SHP77 treated with DMSO at 0.1 percent for 48 hours (cell line): Measurements from ENCODE around the gene SLC12A7.

ENCODE experiments used
- DNase-seq: peaks from one replicate; lab custom pipeline; 2025; lab: John Stamatoyannopoulos, UW

The SLC12A7 gene

DNA sequence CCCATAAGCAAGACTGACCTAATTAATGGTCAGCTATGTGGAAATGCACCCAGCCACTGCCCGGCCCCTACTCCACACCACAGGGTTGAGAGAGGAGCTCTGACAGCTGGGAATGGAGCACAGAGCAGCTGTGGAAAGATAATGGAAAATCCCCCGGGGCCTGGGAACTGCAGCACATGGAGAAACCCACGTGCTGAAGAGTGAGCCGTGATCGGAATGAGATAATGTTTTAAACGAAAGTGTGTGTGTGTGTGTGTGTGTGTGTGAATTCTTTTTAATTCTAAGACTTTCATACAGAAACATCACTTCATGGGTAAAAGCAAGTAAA lies 13.1 kb upstream of the SLC12A7 start:
- no peak for DNase-seq

DNA sequence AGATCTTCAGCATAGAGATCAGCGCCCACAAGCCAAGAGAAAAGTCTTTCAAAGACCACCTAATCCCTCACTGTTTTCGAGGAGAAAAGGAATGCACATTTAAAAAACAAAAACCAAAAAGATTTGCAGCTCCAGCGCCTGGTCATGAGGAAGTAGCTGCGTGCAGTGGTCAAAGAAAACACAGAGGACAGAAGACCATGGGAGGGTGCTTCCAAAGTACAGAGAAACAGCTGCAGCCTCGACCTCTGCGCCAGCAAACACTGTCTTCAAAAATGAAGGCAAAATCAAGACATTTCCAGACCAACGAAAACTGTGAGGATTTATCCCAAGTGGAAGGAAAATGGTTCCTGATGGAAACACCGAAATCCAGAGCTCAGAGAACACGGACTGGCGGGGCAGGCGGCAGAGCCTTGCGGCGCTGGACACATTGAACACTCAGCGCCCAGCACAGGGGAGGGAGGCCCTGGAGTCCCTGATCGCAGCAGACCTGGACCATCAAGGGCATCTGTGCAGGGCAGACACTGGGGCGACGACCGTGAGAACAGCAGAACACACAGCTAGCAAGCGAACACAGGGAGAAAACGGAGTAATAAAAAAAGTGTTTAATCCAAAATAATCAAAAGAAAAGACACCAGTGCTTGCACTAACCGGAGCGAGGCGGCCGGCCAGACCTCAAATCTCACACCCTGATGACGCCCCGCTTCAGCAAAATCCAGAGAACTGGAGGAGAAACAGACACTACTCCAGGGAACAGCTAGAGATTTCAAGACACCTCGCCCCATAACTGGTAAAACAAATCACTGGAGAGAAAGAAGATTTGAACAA lies 12.6 kb upstream of the SLC12A7 start:
- no peak for DNase-seq

DNA sequence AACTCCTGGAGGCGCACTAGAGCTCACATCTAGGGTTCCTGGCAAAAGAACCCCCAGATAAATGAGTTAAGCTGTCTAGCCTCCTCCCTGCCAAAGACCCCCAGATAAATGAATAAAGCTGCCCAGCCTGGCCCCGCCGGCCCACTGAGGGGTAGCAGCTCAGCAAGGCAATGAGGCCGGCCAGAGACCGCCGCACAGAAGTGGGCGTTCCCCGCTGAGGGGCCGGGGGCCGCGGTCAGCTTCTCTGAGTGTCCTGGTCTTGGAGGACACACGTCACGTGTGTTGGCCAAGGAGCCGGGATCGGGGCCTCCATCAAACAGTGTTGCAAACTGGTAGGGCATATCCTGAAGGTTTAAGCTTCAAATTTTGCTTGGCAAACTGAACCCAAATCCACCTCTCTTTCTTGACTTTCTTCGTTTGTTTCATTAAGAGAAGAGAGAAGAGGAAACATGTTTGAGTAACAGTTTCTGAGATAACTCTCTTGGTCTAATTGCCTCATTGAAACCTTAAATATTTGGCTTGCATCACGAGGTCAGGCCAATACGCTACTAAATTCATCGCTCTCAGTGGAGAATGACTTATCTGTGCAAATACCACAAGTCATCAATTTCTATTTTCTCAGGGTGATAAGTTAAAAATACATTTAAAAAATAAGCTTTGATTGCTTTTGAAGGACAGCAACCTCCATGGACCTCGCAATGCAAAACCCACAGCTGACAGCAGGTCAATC lies 11.7 kb upstream of the SLC12A7 start:
- no peak for DNase-seq

DNA sequence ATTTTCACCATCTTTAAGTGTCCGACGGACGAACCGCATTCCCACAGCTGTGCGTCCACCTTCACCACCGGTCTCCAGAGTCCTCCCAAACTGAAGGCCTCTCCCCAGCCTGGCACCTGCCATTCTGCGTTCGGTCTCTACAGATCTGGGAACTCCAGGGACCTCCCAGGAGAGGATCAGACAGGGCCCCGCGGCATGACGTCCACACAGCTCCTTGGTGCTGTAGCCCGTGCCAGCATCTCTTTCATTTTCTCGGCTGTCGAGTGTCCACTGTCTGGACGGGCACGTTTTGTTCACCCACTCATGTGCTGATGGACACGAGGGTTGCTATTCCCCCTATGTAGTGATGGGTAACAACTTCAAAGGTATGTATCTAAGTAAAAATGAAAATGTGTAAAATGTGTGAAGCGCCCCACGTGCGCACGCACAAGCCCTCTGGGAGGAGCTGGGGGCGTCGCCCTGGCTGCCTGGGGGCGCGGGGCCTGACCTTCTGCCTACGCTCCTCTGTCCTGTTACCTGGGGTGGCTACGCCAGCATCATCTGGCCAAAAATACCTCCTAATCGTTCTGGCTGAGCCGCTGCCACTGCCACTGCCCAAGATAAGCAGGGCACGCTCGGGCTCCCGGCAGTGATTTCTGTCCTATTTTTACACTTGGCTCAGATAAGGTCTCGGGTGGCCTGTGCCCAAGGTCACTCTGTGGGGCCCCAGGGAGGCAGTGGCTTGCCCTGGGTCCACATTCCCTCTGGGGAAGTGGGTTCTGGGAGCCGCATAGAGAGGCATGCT lies 10.8 kb upstream of the SLC12A7 start:
- DNase-seq: no peak

DNA sequence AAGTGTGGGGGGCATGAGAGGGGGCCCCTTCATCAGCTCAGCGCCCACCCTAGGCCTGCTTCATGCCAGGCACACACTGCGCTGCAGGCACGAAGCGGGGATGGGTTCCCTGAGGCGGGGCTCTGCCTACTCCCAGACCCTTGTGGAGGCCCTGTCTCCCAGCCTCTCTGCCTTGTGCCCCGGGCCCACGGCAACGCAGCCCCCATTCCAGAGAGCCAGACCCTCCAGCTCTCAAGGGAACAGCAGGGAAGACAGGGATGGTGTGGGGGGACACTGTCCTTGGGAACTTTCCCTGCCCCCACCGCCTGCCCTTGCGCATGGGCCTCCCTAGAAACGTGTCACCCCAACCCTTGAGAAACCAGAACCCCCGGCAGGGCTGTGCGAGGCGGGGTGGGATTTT lies 10.0 kb upstream of the SLC12A7 start:
- no peak for DNase-seq

DNA sequence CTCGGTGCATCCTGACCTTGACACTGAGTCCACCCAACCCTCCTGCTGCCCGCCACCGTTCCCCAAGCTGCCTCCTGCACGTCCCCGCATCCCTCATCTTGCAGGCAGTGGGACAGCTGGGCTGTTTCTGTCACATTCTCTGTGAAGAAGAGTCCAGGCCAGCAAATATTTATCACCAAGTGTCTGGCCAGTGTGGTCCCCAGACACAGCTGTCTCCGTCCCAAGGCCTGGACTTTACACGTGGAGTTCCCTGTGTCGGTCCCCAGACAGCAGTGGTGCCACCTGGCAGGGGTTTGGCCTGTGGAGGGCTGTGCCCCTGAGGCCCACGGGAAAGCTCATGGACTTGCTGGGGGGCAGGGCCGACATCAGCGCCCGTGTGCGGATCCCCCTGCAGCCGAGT lies 9.2 kb upstream of the SLC12A7 start:
- no peak for DNase-seq

DNA sequence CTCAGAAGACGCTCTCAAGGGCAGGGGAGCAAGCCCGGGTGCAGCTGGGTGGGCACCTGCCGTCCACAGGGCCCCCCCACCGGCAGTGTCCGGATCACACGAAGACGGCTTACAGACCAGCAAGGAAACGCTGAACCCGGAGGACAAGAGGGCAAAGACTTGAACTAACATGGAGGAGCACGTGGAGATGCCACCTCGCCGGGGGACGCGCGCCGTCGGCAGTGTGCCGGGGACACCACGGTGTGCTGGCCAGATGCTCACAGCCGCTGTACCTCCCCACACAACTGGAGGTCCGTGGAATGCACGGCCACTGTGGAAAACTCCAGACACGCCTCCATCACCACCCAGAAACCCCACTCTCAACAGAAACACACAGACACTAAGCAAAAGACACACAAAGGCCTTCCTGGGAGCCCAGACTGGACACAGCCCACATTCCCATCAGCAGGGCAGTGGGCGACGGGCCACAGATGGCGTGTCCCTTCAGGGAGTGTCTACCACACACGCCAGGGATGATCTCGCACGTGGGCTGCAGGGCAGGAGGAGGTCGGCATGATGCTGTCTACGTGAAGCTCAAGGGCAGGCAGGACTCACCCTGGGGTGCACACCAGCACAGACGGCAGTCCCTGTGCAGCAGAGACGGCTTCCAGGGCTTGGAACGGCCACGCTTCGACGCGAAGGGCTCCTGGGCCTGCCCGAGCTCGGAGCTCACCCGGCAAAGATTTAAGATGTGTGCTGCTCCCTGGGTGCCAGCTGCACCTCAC lies 8.6 kb upstream of the SLC12A7 start:
- no peak for DNase-seq

DNA sequence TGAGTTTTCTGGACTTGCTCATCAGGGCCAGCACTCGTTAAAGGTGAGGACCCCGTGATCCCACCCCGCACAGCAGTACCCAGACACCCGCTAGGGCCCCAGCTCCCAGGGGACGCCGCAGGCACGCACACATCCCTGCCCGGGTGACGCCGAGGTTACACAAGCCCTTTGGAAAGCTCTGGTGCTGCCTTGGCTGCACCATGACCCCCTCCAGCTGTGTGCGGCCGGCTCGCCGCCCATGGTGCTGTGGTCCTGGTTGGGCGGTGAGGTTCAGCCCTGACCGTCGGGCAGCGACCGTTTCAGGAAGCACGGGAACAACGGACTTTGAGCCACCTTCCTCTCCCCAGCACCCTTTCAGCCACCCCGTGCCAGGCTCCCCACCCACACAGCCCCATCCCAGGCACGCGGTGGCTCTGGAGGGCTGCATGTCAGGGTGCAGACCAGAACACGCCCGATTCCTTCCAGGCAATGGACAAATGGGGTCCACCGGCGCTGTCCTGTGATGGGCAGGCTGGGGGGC lies 7.5 kb upstream of the SLC12A7 start:
- DNase-seq: no peak

DNA sequence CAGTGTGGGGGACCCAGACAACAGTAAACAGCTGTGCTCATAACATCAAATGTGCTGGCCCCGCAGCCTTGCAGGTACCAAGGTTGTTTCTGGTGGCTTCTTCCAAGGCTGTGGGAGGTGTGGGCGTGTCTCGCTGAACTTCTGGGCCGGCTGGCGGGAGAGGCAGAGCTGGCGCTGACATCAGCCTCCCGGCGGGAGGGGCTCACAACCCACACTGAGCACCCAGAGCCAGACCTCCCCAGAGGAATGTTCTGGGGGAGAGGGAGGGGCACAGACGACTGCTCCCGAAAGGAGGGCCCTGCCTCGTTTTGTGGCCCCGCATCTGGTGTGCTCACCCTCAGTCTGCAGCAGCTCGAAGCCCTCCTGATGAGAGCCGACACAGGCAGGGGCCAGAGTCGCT lies 6.9 kb upstream of the SLC12A7 start:
- DNase-seq: peak; percentile 58

DNA sequence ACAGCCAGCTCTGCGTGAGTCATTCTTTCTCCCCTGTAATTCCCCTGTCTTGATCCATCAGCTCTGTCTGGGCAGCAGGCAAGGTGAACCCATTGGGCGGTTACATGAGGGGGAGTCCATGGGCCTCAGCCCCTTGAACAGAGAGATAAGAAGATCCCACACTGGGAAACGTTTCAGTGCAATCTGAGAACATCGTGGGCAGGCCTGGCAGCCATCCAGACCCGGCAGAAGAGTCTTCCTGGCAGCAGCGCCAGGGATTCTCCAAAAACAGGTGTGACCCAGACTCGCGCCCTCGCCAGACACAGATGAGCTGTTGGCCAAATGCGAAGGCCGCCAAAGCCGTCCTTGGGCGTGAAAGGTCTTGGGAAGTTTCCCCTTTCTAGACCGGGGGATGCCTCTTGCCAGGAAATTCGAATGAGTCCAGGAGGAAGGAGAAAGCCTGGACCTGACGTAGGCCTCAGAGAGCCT lies 6.4 kb upstream of the SLC12A7 start:
- peak; percentile 67 for DNase-seq

DNA sequence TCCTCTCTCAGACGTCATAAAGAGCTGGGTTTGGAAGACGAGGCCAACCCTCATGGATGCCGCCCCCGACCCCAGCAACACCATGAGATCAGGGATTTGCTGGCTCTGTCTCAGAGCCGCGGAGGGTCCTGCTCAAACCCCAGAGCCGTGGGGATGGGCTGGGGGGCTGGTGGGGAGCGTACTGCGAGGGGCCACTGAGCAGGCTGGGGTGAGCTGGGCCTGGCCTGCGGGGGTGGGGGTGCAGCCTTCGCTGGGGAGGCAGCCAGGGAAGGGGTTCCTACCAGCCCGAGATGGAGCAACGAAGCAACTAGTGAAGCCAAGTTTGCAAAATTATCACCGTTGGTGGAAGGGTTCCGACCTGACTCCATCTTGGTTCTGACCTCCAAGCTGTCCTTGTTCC lies 5.1 kb upstream of the SLC12A7 start:
- no peak for DNase-seq

DNA sequence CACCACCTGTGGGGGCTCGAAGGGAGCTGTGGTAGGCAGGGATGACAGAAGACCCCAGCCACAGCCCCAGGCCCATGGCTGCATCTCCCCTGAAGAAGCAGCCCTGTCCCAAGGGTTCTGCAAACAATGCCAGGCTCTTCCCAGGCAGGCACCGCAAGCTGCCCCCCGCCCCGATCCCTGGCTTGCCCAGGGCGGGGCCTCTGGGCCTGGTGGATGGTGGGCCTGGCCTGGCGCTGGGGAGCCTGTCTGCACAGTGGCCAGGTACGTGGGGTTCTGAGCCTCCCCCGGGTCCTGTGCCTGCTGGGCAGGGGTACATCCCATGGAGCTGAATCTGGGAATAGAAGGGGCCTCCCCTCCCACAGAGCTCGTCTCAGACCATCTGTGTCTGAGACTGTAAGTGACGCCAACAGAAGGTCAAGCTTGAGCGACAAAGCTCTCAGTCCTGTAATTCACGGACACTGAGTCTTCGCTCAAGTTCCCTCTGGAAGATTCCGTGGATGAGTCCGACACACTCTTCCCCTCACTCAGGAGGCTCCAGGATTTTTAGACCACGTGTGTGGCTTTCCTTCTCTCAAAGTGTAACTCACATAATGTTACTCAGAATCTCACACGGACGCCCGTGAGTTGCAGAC lies 4.4 kb upstream of the SLC12A7 start:
- DNase-seq: no peak

DNA sequence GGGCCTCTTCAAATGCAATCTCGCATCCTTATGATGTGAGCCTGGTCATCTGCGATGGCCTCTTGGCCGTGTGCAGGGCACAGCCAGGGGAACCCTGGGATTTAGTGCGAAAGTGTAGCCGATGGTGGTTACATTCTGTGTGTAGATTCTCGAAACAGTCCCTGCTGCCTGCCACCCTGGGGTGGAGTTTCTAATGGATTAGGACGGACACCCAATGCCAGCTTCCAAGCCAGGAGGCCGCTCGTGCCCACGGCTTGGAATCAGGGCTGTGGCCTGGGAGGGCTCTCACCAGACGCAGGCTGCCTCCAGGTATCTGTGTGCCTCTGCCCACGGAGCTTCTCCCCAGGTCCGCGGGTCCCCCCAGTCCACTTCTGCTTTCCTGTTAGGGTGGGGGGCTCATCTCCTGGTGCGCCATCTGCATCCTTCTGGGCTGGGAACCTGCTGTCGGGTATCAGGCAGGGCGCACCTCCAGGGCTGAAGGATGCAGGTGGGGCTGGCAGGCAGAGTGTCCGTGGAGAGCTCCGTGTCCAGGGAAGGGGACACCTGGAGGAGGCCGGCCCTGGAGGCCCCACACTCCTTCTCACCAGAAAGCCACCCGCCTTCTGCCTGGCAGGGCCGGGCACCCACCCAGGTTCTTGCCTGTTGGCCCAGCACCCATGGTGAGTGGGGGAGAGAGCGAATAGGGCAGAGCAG lies 3.4 kb upstream of the SLC12A7 start:
- no peak for DNase-seq

DNA sequence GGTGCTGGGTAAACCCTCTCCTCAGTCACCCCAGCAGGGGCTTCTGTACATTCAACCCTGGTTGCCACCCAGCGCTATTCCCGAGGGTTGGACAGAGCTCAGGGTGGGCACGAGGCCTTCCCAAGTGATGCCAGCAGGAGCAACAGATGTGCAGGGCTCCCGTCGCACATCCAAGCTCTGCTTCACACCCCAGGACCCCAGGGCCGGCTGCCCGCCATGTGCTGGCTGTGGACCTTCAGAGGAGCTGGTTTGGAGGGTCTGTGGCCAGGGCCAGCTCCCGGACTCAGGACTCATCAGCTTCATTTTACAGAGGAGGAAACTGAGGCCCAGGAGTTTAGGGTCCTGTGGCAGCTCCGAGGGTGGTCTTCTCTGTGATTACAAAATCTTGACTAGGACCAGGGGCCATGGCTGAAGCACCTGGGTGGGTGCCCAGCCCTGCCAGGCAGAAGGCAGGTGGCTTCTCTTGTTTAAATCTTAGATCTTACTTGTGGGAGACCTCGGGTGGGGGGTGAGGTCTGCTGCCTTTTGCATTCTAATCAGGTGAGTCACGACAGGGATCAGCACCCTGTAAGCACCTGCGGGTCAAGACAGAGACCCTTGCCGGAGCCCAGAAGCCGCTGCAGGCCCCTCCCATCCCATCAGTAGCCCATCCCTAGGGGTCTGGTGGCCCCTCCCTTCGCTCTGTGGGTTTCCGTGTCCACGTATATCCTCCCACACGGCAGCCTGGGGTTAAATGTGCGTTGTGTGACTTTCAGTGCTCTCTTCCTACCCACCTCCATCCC lies 2.1 kb upstream of the SLC12A7 start:
- no peak for DNase-seq

DNA sequence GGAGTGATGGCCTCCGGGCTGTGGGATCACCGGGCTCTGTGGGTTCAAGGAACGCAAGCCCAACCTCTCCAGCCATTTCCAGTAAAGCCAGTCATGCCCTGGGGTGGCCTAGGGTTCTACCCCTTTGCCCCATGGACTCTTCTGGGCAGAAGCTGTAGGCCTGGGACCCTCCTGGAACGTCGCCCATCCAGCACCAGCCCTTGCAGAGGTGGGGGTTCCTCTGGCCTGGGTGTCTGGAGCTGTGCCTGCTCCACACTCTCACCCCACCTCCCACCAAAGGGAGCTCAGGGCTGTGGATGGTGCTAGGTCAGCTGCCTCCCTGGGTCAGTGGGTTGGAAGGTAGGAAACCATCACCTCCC lies 1.4 kb upstream of the SLC12A7 start:
- DNase-seq: no peak

DNA sequence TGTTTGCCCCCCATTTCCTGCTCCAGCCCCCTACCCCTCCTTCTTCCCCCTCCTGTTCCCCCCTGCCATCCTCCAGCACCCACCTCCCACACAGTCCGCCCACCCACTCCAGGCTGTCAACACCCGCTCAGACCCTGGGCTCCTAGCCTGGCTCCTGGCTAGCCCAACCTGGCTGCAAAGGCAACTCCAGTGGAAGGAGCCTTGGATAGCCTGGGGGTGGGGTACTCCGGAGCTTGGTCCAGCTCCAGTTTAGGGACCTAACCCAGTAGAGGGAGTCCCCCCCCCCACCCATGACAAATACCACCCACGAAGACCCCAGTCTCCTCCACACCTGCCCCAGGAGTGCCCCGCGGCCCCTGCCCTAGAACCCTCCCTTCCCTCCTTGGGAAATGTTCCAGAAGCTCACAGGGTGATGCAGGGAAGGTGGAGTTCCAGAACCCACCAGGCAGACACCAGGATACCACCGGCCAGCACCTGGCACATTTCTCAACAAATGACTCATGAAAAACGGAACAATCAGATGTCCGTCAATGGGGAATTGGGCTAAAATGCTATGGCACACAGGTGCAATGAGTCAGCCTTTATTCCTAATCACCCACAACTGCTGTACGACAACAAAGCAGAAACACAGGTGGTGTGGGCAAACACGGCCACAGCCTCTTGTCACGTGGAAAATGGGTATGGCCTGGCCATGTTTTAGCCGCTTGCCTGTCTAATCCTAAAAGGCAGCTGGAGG lies 901 bp upstream of the SLC12A7 start:
- peak; percentile 83 for DNase-seq

DNA sequence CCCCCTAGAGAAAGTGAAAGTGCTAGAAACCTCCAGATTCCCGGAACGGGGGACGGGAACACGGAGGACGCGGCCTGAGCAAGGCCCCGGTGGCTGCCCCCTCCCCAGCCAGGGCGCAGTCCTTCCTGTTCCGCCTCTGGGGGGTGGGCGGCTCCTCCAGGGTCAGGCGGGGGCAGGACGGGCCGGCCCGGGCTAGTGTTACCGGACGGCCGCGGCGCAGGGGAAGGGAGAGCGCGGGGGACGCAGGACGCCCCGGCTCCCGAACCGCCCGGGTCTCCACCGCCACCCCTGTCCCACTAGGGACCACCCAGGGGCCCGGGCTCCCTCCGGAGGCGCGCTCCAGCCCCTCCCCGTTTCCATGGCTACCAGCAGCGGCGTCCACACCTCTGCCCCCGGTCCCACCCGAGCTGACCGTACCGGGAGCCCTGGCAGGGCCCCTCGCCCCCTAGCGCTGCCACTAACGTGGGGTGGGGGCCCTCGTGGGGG lies 579 bp downstream of the SLC12A7 start:
- DNase-seq: no peak

DNA sequence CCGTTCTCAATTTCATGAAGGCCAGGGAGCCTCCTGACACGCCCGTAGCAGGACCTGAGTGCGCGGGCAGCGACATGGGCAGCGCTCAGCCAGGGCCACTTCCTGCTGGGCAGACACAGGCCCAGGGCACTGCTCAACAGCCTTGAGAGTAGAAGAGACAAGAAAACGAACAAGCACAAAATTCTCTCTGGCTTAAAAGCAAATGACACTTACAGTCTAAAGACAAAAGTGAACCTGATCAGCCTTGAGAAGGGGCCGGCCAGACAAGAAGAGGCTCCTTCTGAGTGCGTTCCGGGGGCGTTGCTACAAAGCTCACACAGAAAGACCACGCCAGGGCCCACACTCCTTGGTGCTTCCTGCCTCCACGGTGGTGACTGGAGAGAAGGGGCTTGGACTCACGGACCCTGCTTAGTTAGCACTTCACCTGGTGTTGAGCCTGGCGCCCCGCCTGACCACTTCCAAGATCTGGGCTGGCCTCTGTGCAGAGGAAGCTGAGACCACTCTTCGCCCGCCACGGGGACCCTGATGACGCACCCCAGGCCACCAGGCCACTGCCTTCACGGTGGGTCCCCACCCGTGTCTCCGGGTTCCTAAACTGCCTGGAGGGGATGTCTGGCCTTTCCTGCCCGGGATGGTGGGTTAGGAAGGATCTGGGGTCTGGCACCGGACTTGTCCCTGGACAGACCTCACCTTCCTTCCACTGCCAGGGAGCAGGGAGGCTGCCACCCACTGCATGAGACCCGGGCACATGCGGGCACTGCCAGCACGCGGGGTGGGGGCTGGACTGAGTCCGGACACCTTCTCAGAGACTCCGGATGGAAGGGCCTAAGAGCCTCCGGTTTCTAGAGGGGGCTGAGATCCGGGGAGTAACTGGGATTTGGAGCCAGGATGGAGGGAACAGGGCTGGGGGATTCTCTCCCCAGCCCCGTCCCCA lies 1.3 kb downstream of the SLC12A7 start:
- DNase-seq: no peak
